ENCODE data around the gene PTGER3. TPM values are rescaled to one million over a fixed set of nuclear protein-coding genes. Genes with fewer than 3 reads are reported as not detected.

Gene PTGER3
- total and polyA plus RNA-seq, 5 experiments from 2014 or later = 0.11 to 0.26 TPM; not detected in 3

DNA sequence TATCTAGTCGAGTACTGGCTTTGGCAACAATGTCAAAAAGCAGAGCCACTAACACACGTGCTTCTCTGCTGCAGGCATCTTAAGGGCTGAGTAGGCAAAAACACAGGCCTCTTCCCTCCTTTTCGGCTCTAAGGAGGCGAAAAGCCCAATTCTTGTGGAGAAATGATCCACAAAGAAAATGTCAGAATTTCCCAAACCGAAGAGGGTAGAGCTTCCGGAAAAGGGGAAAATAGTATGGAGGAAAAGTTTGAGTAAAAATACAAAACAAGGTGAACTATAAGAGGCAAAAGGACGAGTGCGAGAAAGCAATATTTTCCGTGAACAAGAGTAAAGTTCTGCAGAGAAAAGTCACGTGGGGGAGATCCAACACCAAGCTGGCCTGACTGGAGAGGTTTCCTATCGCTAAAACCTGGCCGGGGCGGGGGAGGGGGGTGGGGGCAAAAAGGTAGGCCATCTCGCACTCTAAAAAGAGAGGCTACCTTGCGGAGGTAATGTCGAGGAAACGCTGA lies 32.7 kb upstream of the PTGER3 start:
- Mint-ChIP-seq H3K4me1 (peaks cover 11 to 45% (median 32%) of the 10 kb centered on the region in 4 donors), H3K27ac (peak overlapping the region; percentile 97 to 100 (median 99)), H3K9me3 (peaks cover 0 to 9% (median 0%) of the 10 kb centered on the region in 9 donors), H3K27me3 (peaks cover 6 to 21% (median 13%) of the 10 kb centered on the region in 5 donors), H3K36me3 (peaks cover 0 to 29% (median 16%) of the 10 kb centered on the region in 3 donors), H3K4me3 (peak overlapping the region; percentile 89 to 99 (median 96))
- peak in 1 of 2 donors; percentile 5 for ATAC-seq
- POLR2A ChIA-PET = interaction anchor here (0.6 to 2.1 kb wide), 8 partner anchors 17 to 877 kb away, joined by 3 to 17 read pairs (median 6); partner anchors contain the start of genes CTH, LRRC40 and SRSF11
- peak in 2 of 10 donors; percentile 4 to 9 for DNase-seq

GRCh38 chr1:71074681-71075080 lies 27.1 kb upstream of the PTGER3 start:
- peaks cover 20 to 48% (median 39%) of the 10 kb centered on the region in 4 donors for H3K4me1 Mint-ChIP-seq
- H3K36me3 Mint-ChIP-seq = peaks cover 4 to 74% (median 30%) of the 10 kb centered on the region in 3 donors
- ATAC-seq (no peak), DNase-seq (no peak)
- POLR2A ChIA-PET = no interaction called here
- H3K27me3 Mint-ChIP-seq = no peaks in the 10 kb centered on the region
- no peaks in the 10 kb centered on the region for H3K9me3 Mint-ChIP-seq
- H3K4me3 Mint-ChIP-seq = no peak overlapping the region
- peak overlapping the region in 3 of 10 donors; percentile 18 to 43 (median 39) for H3K27ac Mint-ChIP-seq

- Mint-ChIP-seq H3K27me3 (no peaks in the 10 kb centered on the region), H3K4me1 (peaks cover 18 to 37% (median 29%) of the 10 kb centered on the region in 4 donors), H3K9me3 (no peaks in the 10 kb centered on the region), H3K4me3 (no peak overlapping the region), H3K27ac (no peak overlapping the region), H3K36me3 (peaks cover 4 to 79% (median 35%) of the 10 kb centered on the region in 3 donors)
- POLR2A ChIA-PET = no interaction called here
- ATAC-seq (no peak), DNase-seq (no peak)
Measured at GRCh38 chr1:71072273-71072672, 24.7 kb upstream of the PTGER3 start.

- no peak overlapping the region for H3K4me3 Mint-ChIP-seq
- peaks cover 18 to 37% (median 29%) of the 10 kb centered on the region in 4 donors for H3K4me1 Mint-ChIP-seq
- DNase-seq (no peak), ATAC-seq (no peak)
- H3K27ac Mint-ChIP-seq = peak overlapping the region in 1 of 10 donors; percentile 64
- H3K27me3 Mint-ChIP-seq = no peaks in the 10 kb centered on the region
- H3K36me3 Mint-ChIP-seq = peaks cover 4 to 81% (median 37%) of the 10 kb centered on the region in 3 donors
- no peaks in the 10 kb centered on the region for H3K9me3 Mint-ChIP-seq
- POLR2A ChIA-PET = no interaction called here
Measured at GRCh38 chr1:71071720-71072119, 24.1 kb upstream of the PTGER3 start.

GRCh38 chr1:71068325-71069240 lies 21.0 kb upstream of the PTGER3 start:
- DNase-seq = no peak
- Mint-ChIP-seq H3K4me1 (peaks cover 6 to 14% (median 10%) of the 10 kb centered on the region in 4 donors), H3K4me3 (no peak overlapping the region), H3K36me3 (peaks cover 0 to 82% (median 31%) of the 10 kb centered on the region in 3 donors), H3K27ac (peak overlapping the region in 6 of 10 donors; percentile 32 to 80 (median 39)), H3K9me3 (no peaks in the 10 kb centered on the region), H3K27me3 (no peaks in the 10 kb centered on the region)
- ATAC-seq = no peak
- POLR2A ChIA-PET = no interaction called here

DNA sequence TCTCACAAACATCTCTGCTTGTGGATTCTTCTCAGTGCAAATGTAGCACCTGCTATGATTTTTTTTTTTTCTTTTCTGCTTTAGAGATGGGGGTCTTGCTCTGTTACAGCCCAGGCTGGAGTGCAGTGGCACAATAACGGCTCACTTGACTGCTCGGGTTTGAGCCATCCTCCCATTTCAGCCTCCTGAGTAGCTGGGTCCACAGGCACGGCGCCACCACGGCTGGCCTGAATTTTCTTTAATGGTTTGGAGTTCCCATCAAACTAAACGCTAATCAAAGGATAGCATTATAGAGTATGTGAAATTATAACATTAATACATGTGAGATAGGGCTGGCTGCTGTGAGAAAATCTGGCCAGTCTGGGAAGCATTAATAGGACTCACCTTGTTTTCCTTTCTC lies 7.2 kb upstream of the PTGER3 start:
- no peak for DNase-seq
- Mint-ChIP-seq H3K4me1 (peaks cover 0 to 10% (median 2%) of the 10 kb centered on the region in 4 donors), H3K9me3 (no peaks in the 10 kb centered on the region), H3K27me3 (peaks cover 0 to 3% (median 0%) of the 10 kb centered on the region in 5 donors), H3K36me3 (peaks cover 0 to 16% (median 0%) of the 10 kb centered on the region in 3 donors), H3K4me3 (no peak overlapping the region), H3K27ac (peak overlapping the region in 5 of 10 donors; percentile 9 to 74 (median 71))
- POLR2A ChIA-PET = interaction anchor here (1.2 kb wide), 1 partner anchor 26 kb away, joined by 4 read pairs; the partner anchor contains the start of gene ZRANB2
- peak; percentile 26 to 30 for ATAC-seq

- no peak overlapping the region for H3K4me3 Mint-ChIP-seq
- DNase-seq = peak in 1 of 10 donors; percentile 12
- peaks cover 0 to 4% (median 0%) of the 10 kb centered on the region in 5 donors for H3K27me3 Mint-ChIP-seq
- peak overlapping the region in 1 of 10 donors; percentile 71 for H3K27ac Mint-ChIP-seq
- peak; percentile 7 to 27 for ATAC-seq
- no peaks in the 10 kb centered on the region for H3K9me3 Mint-ChIP-seq
- POLR2A ChIA-PET = interaction anchor here (1.2 kb wide), 1 partner anchor 26 kb away, joined by 4 read pairs; the partner anchor contains the start of gene ZRANB2
- peaks cover 0 to 13% (median 0%) of the 10 kb centered on the region in 3 donors for H3K36me3 Mint-ChIP-seq
- H3K4me1 Mint-ChIP-seq = peaks cover 0 to 8% (median 2%) of the 10 kb centered on the region in 4 donors
Measured at GRCh38 chr1:71054281-71054731, 6.7 kb upstream of the PTGER3 start.

DNA sequence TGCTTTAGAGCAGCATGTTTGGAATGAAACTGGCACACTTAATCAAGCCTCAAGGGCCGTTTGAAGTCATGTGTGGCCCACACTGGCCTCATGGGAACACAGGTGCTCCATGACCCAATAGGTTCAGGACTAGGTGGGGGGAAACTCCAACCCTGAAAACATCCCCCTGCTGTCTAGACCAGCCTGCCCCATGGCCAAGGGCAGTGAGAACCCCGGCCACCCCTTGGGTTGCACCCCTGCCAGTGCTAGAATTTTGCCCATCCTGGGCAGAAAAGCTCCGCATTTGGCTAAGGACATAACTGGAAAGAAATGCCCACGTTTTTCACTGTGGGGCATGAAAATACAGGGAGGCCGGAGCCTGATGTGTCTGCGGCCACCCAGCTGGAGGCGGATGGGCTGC lies 6.1 kb upstream of the PTGER3 start:
- Mint-ChIP-seq H3K4me3 (no peak overlapping the region), H3K4me1 (peaks cover 0 to 6% (median 2%) of the 10 kb centered on the region in 4 donors), H3K9me3 (no peaks in the 10 kb centered on the region), H3K27me3 (peaks cover 0 to 7% (median 0%) of the 10 kb centered on the region in 5 donors), H3K27ac (peak overlapping the region in 3 of 10 donors; percentile 3 to 49 (median 15)), H3K36me3 (peaks cover 0 to 7% (median 0%) of the 10 kb centered on the region in 3 donors)
- POLR2A ChIA-PET = interaction anchor here (1.2 kb wide), 1 partner anchor 27 kb away, joined by 4 read pairs; the partner anchor contains the start of gene ZRANB2
- ATAC-seq (peak in 1 of 2 donors; percentile 16), DNase-seq (no peak)

- no peak overlapping the region for H3K4me3 Mint-ChIP-seq
- POLR2A ChIA-PET = no interaction called here
- DNase-seq (no peak), ATAC-seq (no peak)
- H3K27ac Mint-ChIP-seq = peak overlapping the region in 4 of 10 donors; percentile 18 to 79 (median 56)
- H3K9me3 Mint-ChIP-seq = no peaks in the 10 kb centered on the region
- peaks cover 0 to 4% (median 0%) of the 10 kb centered on the region in 3 donors for H3K36me3 Mint-ChIP-seq
- peaks cover under 1 to 6% (median 3%) of the 10 kb centered on the region in 4 donors for H3K4me1 Mint-ChIP-seq
- H3K27me3 Mint-ChIP-seq = peaks cover 0 to 12% (median 3%) of the 10 kb centered on the region in 5 donors
Measured at GRCh38 chr1:71053146-71053545, 5.5 kb upstream of the PTGER3 start.

DNA sequence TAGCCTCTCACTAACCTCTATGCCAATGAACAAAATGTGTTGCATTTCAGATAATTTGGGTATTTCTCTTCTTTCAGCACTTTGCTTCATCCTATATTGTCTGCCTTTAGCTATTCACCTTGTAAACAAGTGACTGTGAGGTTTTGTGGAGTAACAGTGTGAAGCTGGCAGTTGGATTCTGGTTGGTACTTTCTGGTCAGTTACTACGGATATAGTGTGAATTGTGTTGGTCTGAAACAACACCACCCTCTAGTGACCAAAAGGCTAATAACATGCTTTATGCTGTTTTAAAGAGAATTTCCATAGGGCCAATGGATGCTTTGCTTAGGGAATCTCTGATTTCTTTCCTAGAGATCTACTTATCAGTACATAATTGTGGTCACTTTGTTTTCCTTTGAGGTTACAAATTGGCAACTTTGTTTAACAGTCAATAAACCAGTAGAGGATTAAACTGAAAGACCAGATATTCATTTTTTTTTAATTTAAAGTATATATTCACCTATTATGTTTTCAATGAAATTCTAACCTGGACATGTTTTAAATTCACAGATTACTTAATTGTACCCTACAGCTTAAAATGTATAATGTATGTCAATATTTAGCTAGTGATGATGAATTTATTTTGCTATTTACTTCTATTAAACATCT lies 2.5 kb upstream of the PTGER3 start:
- peak; percentile 26 to 43 for ATAC-seq
- Mint-ChIP-seq H3K27ac (no peak overlapping the region), H3K4me3 (peak overlapping the region in 1 of 10 donors; percentile 34), H3K4me1 (peaks cover 8 to 23% (median 22%) of the 10 kb centered on the region in 4 donors), H3K9me3 (no peaks in the 10 kb centered on the region), H3K27me3 (peaks cover 18 to 31% (median 24%) of the 10 kb centered on the region in 5 donors), H3K36me3 (no peaks in the 10 kb centered on the region)
- peak in 4 of 10 donors; percentile 6 to 57 (median 54) for DNase-seq
- POLR2A ChIA-PET = interaction anchor here (0.6 kb wide), 1 partner anchor 30 kb away, joined by 3 read pairs; no protein-coding TSS in a partner anchor

DNA sequence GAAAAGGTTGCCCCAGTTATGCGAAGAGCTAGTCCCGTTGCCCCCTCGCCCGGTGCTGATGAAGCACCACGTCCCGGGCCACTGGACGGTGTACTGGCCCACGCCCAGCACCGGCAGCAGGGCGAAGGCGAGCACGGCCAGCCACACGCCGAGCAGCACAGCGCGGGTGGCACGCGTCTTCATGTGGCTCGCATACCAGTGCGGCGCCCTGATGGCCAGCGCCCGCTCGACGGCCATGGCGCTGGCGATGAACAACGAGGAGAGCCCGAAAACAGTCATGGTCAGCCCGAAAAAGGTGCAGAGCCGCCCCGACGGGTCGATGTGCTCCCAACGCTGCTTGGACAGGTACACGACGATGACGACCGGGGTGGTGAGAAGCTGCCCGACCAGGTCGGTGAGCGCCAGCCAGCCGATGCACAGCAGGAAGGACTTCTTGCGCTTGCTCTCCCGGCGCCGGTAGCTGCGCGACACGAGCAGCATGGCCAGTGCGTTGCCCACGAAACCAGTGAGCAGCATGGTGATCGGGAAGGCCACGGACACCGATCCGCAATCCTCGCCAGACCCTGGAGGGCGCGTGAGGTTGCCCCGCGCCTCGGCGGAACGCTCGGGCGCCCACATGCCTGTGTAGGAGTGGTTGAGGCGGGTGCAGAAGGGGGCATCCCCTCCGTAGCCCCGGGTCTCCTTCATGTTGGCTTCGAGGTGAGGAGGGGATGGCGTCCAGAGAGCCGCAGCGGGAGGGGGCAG lies 553 bp downstream of the PTGER3 start:
- Mint-ChIP-seq H3K4me1 (peaks cover 6 to 23% (median 22%) of the 10 kb centered on the region in 4 donors), H3K4me3 (peak overlapping the region; percentile 79 to 89 (median 84)), H3K9me3 (no peaks in the 10 kb centered on the region), H3K27me3 (peaks cover 18 to 39% (median 30%) of the 10 kb centered on the region in 5 donors), H3K36me3 (no peaks in the 10 kb centered on the region), H3K27ac (peak overlapping the region in 1 of 10 donors; percentile 35)
- POLR2A ChIA-PET = no interaction called here
- DNase-seq (peak in 5 of 10 donors; percentile 13 to 38 (median 28)), ATAC-seq (peak; percentile 60 to 66)
